RKO (cell line): Measurements from ENCODE around the gene MRPL50.

Experiments used
- DNase-seq: peaks from one replicate; pipeline ENCODE4 v3.0.0-alpha.2; 2016; ENCODE audit warnings: low spot score

The MRPL50 gene

DNA sequence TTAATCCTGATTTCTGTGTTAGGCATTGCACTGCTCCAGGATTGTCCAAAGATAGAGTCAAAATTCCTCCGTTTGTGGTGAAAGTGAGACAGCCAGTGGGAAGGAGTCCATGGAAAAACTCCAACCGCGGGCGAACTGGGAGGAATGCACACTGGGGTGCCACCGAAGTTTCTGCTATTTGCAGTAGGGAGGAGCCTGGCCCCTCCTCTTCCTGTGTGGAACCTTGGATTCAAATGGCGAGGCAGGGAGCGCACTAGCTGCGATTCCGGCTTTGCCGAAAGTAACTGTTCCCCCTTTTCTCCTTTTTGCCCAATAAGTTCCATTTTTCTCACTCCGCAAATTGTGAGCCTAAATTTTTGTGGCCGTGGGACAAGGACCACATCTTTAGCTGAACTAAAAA is 22.9 kb downstream of the MRPL50 start:
- no peak for DNase-seq

DNA sequence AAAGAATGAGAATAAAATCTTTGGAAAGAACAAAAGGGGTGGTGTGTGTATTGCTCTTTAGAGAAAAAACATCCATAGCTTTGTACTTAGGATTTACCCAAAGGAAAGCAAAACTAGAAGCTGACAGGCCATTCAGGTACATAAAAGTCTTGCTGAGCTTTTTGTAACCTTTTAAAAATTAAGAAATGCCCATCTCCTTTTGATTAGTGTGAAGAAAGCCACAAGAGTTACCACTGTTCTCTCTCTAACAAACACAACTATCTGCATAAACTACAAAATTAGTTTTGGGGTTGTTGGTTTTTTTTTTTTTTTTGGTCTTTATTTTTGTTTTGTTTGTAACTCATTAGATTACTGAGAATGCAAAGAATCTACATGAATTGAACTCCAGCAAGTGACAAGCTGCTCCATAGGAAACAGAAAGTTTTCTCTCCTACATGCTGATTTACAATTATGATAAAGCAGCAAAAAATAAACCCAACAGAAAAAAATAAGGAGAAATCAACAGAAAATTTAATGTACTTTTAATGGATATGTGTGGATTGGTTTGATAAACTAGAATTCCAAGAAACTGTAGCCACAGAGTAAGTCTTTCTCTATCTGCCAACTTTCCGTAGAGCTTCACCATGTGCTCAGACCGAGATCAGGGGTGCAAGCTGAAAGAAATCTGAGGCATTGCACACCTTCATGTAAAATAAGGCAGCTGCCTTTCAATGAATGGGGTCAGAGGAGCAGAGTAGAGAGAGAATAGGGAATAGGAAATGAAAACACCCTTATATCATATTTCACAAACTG is 25.9 kb downstream of the MRPL50 start:
- DNase-seq, result no peak

DNA sequence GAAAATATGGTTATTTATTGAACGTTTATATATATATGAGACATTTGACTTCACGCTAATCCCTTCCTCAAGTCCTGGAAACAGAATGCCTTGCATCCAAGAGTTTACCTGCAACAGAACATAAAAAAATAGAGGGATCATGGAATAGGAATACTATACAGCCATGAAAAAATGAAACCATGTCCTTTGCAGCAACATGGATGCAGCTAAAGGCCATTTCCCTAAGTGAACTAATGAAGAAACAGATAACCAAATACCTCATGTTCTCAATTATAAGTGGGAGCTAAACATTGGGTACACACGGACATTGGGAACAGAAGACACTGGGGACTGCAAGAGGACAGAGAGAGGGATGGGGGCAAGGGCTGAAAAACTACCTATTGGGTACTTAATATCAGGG is 26.6 kb downstream of the MRPL50 start:
- no peak for DNase-seq

DNA sequence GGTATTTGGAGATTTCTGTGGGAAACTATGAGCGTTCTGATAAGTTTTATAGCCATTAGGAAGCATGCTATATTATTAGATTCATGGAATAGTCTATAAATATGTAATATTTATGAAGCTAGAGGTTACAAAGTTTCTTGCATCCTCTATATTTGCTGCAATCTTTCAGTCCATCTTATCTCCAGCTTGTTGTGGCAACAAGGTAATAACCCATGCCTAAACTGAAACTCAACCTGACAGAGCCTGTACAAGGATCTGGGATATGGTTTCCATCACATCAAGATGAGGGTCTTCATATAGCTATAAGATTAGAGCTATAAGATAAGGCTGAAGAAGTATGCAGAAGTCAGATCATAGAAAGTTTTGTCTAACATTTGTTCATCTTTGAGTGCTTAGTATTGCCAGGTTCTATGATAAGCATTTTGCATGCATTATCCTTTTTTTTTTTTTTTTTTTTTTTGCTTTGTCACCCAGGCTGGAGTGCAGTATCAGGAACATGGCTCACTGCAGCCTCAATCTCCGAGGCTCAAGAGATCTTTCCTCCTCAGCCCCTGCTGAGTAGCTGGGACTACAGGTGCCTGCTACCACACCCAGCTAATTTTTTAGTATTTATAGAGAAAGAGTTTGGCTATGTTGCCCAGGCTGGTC is 28.4 kb downstream of the MRPL50 start:
- DNase-seq, result no peak

DNA sequence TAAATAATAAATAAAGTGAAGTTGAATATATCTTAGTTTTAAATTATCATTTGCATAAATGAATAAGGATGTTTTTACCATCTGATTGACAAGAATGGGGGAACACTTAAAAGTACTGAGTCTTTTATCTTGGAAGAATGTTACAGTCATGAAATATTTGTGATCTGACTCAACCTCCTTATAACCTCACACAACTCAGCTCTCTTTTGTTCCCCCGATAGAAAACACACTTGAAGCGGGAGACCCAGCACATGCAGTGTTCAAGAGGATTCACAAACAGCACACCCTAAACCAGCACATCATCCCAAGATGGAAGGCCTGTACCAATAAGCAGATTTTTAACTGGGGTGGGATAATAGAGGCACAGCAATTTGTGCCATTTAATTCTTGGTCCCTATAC is 29.1 kb downstream of the MRPL50 start:
- peak; percentile 37 for DNase-seq

DNA sequence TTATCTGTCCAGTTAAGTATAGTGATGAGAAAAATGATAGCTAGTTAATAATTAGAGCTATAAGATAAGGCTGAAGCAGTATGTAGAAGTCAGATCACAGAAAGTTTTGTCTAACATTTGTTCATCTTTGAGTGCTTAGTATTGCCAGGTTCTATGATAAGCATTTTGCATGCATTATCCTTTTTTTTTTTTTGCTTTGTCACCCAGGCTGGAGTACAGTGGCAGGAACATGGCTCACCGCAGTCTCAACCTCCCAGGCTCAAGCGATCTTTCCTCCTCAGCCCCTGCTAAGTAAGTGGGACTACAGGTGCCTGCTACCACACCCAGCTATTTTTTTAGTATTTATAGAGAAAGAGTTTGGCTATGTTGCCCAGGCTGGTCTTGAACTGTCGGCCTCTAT is 31.1 kb downstream of the MRPL50 start:
- no peak for DNase-seq

DNA sequence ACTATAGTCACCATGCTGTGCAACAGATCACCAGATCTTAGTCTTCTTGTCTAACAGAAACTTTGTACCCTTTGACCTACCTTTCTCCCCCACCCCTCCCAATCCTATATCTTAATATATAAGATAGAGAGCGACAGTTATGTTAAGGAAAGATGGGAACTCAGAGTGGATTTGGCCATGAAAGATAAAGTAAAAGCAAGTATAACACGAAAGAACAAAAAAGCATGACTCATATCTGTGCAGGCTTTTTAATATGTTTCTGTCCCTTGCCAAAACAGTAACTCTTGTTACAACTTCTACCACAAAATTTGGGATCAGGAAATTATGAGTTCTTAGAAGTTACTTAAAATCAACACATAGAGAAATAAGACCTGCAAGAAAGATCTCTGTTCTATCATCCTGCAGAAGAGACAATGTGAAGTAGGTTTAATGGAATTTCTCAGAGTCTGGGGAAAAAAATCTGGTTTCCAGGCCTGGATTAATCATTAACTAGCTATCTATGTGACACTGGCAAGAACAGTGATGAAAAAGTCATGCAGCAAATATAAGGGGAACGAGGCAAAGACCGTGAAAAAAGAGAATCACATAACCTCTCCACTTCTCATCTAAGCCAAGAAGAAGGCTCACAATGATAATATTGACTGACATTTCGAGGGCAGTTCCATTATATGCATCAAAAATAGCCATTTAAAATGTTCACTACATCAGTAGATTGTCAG is 32.2 kb downstream of the MRPL50 start:
- no peak for DNase-seq

DNA sequence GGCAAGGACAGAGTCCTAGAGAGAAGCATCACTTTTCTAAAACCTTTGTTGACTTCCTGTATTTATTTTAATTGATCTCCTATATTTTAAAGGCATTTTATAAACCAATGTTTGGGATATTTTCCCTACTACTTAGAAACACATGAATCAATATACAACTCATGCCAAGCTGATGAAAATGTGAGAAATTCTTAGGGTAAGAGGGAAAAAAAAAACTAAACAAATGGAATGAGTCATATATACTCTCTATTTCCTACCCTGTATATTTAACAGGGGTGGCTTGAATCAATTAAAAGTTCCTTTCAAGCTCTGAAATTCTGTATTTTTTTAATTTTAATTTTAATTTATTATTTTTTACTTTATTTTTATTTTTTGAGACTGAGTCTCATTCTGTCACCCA is 33.2 kb downstream of the MRPL50 start:
- no peak for DNase-seq

DNA sequence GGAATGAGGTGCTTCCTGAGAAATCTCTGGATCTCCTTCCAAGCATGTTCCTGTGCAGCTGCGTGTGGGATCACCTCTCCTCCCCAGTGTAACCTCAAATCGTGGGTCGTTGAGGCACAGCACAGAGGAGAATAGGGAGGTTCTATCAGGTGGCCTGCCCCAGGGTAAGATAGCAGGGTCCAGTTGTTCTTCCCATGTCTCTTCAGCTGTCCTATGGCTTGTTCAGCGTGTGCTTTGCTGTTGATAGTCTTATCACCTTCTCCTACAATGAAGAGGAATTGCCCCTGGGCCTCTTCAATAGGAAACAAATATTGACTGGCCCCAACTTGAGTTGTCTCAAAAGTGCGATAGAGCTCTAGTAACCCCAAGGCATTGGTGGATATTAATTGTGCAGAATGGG is 36.0 kb downstream of the MRPL50 start:
- DNase-seq, result no peak

DNA sequence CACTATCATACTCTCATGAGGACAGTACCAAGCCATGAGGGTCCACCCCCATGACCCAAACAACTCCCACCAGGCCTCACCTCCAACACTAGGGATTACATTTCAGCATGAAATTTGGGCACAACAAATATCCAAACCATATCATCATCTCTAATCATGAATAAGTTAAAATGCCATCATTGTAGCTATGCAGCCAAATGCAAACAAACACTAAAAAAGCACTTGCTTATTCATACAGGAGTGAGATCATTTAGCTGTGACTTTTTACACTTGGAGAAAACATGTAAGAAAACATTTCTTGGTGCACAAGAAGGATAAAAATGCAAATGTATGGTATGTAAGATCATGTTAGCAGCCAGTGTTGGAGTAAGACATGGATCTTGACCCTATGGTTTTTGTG is 37.8 kb downstream of the MRPL50 start:
- no peak for DNase-seq

DNA sequence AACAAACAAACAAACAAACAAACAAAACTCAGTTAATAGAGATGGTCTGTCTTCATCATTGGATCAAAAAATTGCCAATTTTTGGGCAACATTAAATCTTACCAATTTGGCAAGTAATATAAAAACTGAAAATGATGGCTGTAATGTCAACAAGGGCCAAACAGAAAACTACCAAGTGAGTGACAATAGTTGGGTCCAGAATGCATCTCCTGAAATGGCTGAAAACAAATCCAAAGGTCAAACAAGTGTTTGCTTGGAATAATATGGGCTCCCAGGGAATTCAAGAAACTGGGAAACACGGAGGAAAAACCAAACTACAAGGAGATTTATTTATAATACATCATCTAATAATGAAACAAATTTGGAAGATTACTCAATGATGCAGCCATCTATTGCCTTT is 38.7 kb downstream of the MRPL50 start:
- DNase-seq, result no peak

DNA sequence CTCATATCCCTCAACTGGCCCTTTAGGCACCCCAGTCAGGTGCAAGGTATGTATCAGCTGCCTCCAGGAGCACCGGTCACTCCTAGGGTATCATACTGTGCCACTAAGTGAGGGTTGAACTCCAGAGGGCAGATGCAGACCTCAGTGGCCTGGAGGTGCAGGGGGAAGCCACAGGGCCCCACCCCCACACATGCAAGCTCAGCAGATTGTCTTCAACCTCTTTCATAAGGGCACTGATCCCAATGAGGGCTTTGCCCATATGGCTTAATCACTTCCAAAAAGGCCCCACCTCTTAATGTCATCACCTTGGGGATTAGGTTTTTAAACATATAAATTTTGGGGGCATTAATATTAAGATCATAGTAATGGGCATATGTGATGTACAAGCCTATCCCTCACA is 41.8 kb downstream of the MRPL50 start:
- no peak for DNase-seq

DNA sequence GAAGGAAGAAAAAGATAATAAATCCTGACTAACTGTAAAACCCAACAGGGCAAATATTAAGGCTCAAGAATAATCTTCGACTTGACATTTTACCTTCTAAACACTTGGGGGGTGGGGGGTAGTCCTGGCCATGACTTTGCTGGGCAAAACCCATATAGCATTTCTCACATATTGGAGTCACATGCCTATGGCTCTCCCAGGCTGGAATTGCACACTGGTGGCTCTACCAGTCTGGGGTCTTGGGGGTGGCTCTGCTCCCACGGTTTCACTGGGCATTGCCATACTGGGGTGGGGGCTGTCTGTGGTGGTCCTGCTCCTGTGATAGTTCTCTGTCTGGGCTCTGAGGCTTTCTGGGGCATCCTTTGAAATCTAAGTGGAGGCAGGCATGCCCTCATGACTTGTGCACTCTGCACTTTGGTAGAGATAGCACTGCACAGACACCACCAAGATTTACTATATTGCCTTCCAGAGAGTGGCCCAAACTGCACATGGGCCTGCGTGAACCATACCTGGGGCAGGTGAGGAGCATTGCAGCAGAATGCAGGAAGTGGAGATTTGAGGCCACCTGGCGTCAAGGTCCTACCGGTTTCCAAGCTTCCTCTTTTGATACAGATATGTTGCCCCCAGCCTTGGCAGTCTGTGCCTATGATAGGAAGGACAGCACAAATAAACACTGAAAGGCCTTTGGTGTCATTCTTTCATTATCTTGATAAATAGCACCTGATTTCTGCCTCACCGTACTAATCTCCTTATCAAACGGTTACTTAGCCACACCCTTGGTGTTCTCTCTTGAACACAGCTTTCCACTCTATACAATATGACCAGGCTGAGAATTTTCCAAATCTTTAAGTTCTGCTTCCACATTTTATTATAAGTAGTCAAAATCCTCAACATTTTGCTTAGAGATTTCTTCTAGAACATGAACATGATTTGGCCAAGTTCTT is 43.4 kb downstream of the MRPL50 start:
- no peak for DNase-seq

DNA sequence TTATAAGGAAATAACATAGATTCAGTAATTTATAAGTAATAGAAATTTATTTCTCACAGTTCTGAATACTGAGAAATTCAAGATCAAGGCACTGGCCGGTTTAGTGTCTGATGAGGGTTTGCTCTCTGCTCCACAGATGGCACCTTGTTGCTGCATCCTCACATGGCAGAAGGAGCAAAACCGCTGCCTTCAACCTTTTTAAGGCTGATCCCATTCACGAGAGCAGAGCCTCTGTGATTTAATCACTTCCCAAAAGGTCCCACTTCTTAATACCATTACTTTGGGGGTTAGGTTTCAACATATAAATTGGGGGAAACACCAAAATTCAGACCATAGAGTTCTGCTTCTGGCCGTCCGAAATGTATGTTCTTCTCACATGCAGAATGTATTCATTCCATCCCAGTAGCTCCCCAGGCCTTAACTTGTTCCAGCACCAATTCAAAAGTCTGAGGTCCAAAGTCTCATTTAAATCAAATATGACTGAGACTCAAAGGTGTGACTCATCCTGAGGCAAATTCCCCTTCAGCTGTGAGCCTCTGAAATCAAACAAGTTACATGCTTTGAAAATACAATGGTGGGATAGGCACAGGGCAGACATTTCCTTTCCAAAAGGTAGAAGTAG is 44.2 kb downstream of the MRPL50 start:
- peak; percentile 47 for DNase-seq

DNA sequence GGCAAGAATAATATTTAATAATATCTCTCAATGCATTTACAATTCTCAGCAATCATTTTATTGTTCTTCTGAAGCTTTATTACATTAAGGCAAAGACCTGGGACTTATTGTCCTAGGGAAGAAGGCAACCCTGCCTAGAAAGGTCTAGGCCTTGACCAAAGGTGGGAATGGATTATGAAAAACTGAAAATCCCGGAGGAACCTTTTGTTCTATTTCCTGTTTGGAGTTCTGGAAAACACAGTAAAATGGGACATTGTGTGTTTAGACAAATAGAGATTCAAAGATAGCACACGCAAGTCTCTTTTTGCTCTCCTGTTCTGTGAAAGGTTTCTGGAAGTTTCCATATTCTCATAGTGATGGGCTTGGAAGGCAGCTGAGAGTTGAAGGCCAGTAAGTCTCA is 44.7 kb downstream of the MRPL50 start:
- DNase-seq, result no peak

DNA sequence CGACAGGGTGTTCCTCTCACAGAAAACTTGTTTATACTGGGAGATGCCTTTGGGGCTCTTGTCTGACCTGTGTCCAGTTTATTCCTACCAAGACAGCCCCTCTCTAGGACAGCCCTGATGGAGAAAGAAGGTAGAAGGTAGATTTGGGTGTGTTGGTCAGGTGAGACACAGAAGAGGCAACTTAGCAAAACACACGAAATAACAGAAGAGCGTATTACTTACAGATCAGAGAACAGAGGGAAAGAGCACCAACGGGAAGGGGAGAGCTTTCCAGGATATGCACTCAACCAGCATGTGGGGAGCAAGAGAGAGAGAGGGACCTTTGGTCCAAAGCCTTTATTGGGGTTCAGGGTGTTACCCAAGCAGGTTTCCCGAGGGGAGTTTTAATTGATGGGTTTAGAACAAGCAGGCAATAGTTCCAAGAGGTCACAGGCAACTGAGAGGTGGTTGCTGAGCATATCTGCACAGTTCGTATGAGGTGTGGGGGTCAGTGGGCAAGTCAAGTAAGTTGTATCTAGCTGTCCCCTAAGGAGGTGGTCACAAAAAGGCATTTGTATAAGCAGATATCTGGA is 45.4 kb downstream of the MRPL50 start:
- no peak for DNase-seq

DNA sequence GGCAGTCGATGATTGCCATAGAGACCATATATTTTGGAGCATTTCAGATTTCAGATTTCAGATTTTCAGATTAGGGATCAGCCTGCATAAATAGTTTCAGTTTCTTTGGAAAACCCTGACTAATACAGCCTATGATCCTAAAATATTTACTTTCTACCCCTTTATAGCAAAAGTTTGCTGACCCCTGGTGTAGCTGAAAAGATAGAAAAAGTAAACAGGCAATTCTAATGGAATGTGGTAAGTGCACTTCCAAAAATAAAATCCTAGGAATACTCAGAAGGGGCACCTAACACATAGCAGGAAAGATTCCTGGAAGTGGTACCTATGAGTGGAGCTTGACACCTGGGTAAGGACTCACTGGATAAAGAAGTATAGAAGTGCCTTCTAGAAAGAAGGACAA is 48.1 kb downstream of the MRPL50 start:
- DNase-seq, result no peak

DNA sequence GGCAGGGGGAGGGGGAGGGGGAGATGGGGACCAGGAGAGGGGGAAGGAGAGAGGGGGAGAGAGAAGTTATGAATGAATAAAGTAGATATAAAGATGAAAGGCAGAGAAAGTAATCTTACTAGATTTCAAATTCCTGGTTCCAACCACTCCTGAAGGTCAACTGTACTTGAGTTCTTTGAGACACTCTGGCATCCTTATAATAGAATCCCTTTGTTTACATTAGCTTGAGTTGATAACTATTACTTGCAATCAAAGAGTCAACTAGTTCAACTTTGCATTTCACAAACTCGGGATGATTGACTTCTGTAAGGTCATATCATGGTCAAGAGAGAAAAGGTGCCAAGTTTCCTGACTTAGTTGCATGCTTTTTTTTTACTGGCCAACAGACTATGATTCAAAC is 55.8 kb downstream of the MRPL50 start:
- DNase-seq, result no peak

DNA sequence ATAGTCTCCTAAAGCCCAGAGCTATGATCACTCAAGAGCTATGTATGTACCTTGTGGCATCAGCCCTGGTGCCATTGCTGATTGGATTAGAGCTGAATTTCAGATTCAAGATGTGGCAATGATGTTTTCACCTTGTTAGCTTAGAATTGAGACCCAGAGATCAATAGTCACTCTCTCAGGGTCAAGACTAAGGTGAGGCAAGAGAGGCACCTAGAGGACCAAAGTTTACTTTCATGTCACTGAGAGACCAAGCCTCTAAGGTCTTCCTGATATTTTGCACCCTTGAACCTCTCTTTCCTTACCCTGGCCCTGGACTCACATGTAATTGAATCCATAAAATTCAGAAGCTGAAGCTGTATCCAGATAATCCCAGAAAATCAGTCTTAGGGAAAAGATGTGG is 56.5 kb downstream of the MRPL50 start:
- DNase-seq, result no peak
